ENCODE results near the gene MMP25. TPM values are rescaled to one million over a fixed set of nuclear protein-coding genes. Genes with fewer than 3 reads are reported as not detected.

MMP25 gene
- total and polyA plus RNA-seq, 9 of the 15 experiments (the other 6 are each of a cell fraction or from before 2014, with no cell fraction given), result 0.03 to 0.04 TPM; not detected in 7

- 0 out of 2 replicates have a peak, but pooled peaks have one; percentile 35 for TF ChIP-seq ETV1 (tag; conservative IDR thresholded peaks at IDR 0.05; ENCODE audit: low read depth)
- TF ChIP-seq ZMIZ1 (IDR thresholded peaks at IDR 0.05; ENCODE audit: low read depth in 2 of 2, low read length in 2 of 2), result no peak
- peak; percentile 61 for TF ChIP-seq CBFA2T3 (IDR thresholded peaks at IDR 0.05)
- peak; percentile 41; the same call in 1 of the 2 replicates for TF ChIP-seq DMBX1 (CRISPR knock-in tag; IDR thresholded peaks at IDR 0.05; ENCODE audit: borderline replicate concordance)
- TF ChIP-seq CC2D1A (IDR thresholded peaks at IDR 0.05), result no peak
- no peak for TF ChIP-seq PTBP1 (IDR thresholded peaks at IDR 0.05; ENCODE audit: low read depth, low read length)
- no peak for TF ChIP-seq PRDM10 (IDR thresholded peaks at IDR 0.05; ENCODE audit: partially characterized antibody)
- no peak for TF ChIP-seq SNAPC5 (CRISPR knock-in tag; IDR thresholded peaks at IDR 0.05)
- 0 out of 2 replicates have a peak, but pooled peaks have one; percentile 28 for TF ChIP-seq SMARCA4 (IDR thresholded peaks at IDR 0.05)
- no peak for TF ChIP-seq ZNF445 (CRISPR knock-in tag; IDR thresholded peaks at IDR 0.05; ENCODE audit: low read depth)
- TF ChIP-seq CCNT2 (IDR thresholded peaks at IDR 0.05; ENCODE audit: borderline replicate concordance, extremely low read depth, insufficient read length, low read depth, low read length), result no peak
- TF ChIP-seq ZNF449 (CRISPR knock-in tag; IDR thresholded peaks at IDR 0.05), result no peak
- TF ChIP-seq TAF7 (tag; IDR thresholded peaks at IDR 0.05), result 0 out of 2 replicates have a peak, but pooled peaks have one; percentile 34
- TF ChIP-seq POLR2B (IDR thresholded peaks at IDR 0.05; ENCODE audit: low read depth, partially characterized antibody), result peak; percentile 29
- no peak for TF ChIP-seq PTTG1 (tag; IDR thresholded peaks at IDR 0.05; ENCODE audit: low read depth)
- TF ChIP-seq ZBTB9 (CRISPR knock-in tag; IDR thresholded peaks at IDR 0.05), result peak; percentile 42; the same call in 1 of the 2 replicates
Measured at GRCh38 chr16:3007059-3007956, 39.1 kb upstream of the MMP25 start (continued).

All from K562 (cell line).